Measurements from ENCODE around the gene DFFB. TPM values are rescaled to one million over a fixed set of nuclear protein-coding genes. Genes with fewer than 3 reads are reported as not detected.

Gene DFFB
- total and polyA plus RNA-seq, 2 of the 13 experiments (the other 11 are each of a cell fraction or from before 2014, with no cell fraction given): 4.6 to 9.3 TPM

GRCh38 chr1:3857791-3858129 lies 484 bp downstream of the DFFB start (continued):
- TF ChIP-seq RARA (CRISPR knock-in tag; IDR thresholded peaks at IDR 0.05): no peak
- TF ChIP-seq DRAP1 (CRISPR knock-in tag; IDR thresholded peaks at IDR 0.05): no peak
- TF ChIP-seq MZF1 (CRISPR knock-in tag; IDR thresholded peaks at IDR 0.05; ENCODE audit: borderline replicate concordance): no peak
- TF ChIP-seq SRY (CRISPR knock-in tag; IDR thresholded peaks at IDR 0.05): no peak
- TF ChIP-seq CHCHD3 (CRISPR knock-in tag; IDR thresholded peaks at IDR 0.05): no peak
- no peak for TF ChIP-seq PBX2 (CRISPR knock-in tag; IDR thresholded peaks at IDR 0.05)
- TF ChIP-seq ZNF598 (CRISPR knock-in tag; IDR thresholded peaks at IDR 0.05; ENCODE audit: borderline replicate concordance): no peak
- TF ChIP-seq, protein P1, sequence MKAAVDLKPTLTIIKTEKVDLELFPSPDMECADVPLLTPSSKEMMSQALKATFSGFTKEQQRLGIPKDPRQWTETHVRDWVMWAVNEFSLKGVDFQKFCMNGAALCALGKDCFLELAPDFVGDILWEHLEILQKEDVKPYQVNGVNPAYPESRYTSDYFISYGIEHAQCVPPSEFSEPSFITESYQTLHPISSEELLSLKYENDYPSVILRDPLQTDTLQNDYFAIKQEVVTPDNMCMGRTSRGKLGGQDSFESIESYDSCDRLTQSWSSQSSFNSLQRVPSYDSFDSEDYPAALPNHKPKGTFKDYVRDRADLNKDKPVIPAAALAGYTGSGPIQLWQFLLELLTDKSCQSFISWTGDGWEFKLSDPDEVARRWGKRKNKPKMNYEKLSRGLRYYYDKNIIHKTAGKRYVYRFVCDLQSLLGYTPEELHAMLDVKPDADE (CRISPR knock-in tag; IDR thresholded peaks at IDR 0.05): no peak
- no peak for TF ChIP-seq ZNF513 (CRISPR knock-in tag; conservative IDR thresholded peaks at IDR 0.05)
- TF ChIP-seq MYC (CRISPR knock-in tag; IDR thresholded peaks at IDR 0.05; ENCODE audit: borderline replicate concordance): no peak
- TF ChIP-seq SAFB2 (CRISPR knock-in tag; IDR thresholded peaks at IDR 0.05; ENCODE audit: borderline replicate concordance, low read depth): no peak
- no peak for TF ChIP-seq KDM4B (CRISPR knock-in tag; IDR thresholded peaks at IDR 0.05)
- TF ChIP-seq FIP1L1 (IDR thresholded peaks at IDR 0.05; ENCODE audit: borderline replicate concordance, insufficient read depth, low read depth, low read length): no peak
- 0 out of 2 replicates have a peak, but pooled peaks have one; percentile 13 for TF ChIP-seq HIVEP1 (CRISPR knock-in tag; IDR thresholded peaks at IDR 0.05)
- TF ChIP-seq KMT2B (CRISPR knock-in tag; IDR thresholded peaks at IDR 0.05): no peak
- peak; percentile 3; the same call in 1 of the 2 replicates for TF ChIP-seq ZNF766 (CRISPR knock-in tag; IDR thresholded peaks at IDR 0.05; ENCODE audit: borderline replicate concordance)
- no peak for TF ChIP-seq ZNF12 (CRISPR knock-in tag; IDR thresholded peaks at IDR 0.05)
- TF ChIP-seq ZNF441 (CRISPR knock-in tag; IDR thresholded peaks at IDR 0.05; ENCODE audit: borderline replicate concordance): no peak
- TF ChIP-seq TFDP1 (CRISPR knock-in tag; IDR thresholded peaks at IDR 0.05; ENCODE audit: borderline replicate concordance): no peak
- TF ChIP-seq ARID2 (CRISPR knock-in tag; IDR thresholded peaks at IDR 0.05; ENCODE audit: borderline replicate concordance): no peak
- no peak for TF ChIP-seq MTF1 (CRISPR knock-in tag; IDR thresholded peaks at IDR 0.05)
- TF ChIP-seq SOX5 (CRISPR knock-in tag; IDR thresholded peaks at IDR 0.05; ENCODE audit: borderline replicate concordance): no peak
- TF ChIP-seq RBM22 (optimal IDR thresholded peaks at IDR 0.05; ENCODE audit: low read length): no peak
- TF ChIP-seq ZBTB3 (CRISPR knock-in tag; IDR thresholded peaks at IDR 0.05; ENCODE audit: borderline replicate concordance, low read depth): no peak
- no peak for TF ChIP-seq ADNP (CRISPR knock-in tag; IDR thresholded peaks at IDR 0.05)
- TF ChIP-seq, protein P2, sequence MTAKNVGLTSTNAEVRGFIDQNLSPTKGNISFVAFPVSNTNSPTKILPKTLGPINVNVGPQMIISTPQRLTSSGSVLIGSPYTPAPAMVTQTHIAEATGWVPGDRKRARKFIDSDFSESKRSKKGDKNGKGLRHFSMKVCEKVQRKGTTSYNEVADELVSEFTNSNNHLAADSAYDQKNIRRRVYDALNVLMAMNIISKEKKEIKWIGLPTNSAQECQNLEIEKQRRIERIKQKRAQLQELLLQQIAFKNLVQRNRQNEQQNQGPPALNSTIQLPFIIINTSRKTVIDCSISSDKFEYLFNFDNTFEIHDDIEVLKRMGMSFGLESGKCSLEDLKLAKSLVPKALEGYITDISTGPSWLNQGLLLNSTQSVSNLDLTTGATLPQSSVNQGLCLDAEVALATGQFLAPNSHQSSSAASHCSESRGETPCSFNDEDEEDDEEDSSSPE (CRISPR knock-in tag; IDR thresholded peaks at IDR 0.05): no peak

Measured in HepG2 (cell line).